SK-N-MC (cell line): ENCODE measurements around the gene UBTD1.
"Not testable (repeated sequence)": the region's sequence is repeated elsewhere in the genome, so short reads cannot be mapped to it uniquely, and the experiment has no call there.

Experiments
- DNase-seq: peaks from one replicate; pipeline ENCODE4 v3.0.0-alpha.2; 2011; ENCODE audit warnings: low read depth, low spot score
- H3K27ac ChIP-seq: fragments of 200-600 bp; sonication (generic); 2 replicates; pipeline ENCODE4 v1.5.1; 2016; ENCODE audit warnings: mixed run types
- H3K36me3 ChIP-seq: fragments of 200-600 bp; sonication (generic); 2 replicates; pipeline ENCODE4 v1.6.1; 2017; ENCODE audit warnings: antibody characterized with exemption, low read length, mixed read lengths; ENCODE audit not compliant: insufficient read depth
- H3K4me3 ChIP-seq: fragments of 200-600 bp; sonication (generic); 2 replicates; pipeline ENCODE4 v1.5.1; 2016
- H3K9ac ChIP-seq: fragments of 200-600 bp; sonication (generic); 2 replicates; pipeline ENCODE4 v1.8.0; 2017; ENCODE audit warnings: mixed run types, mixed read lengths; ENCODE audit not compliant: insufficient read length
- H3K9me3 ChIP-seq: fragments of 200-600 bp; sonication (generic); 2 replicates; pipeline ENCODE4 v1.6.1; 2017; ENCODE audit warnings: low read depth, mild to moderate bottlenecking, antibody characterized with exemption, low read length, moderate library complexity, mixed read lengths
- EZH2 ChIP-seq: fragments of 200-600 bp; sonication (generic); IDR thresholded peaks from one replicate; pipeline ENCODE4 v1.6.1; 2017; ENCODE audit warnings: antibody characterized with exemption
- FOXP2 ChIP-seq: optimal IDR thresholded peaks from 2 replicates; pipeline ENCODE3; 2011; ENCODE audit warnings: mild to moderate bottlenecking, moderate library complexity; ENCODE audit not compliant: insufficient read depth; ENCODE audit errors: extremely low read length, control extremely low read depth
- POLR2AphosphoS5 ChIP-seq: IDR thresholded peaks from 2 replicates; pipeline ENCODE4 v1.6.1; 2012; ENCODE audit warnings: mild to moderate bottlenecking, low read depth, low read length, borderline replicate concordance

UBTD1 gene

DNA sequence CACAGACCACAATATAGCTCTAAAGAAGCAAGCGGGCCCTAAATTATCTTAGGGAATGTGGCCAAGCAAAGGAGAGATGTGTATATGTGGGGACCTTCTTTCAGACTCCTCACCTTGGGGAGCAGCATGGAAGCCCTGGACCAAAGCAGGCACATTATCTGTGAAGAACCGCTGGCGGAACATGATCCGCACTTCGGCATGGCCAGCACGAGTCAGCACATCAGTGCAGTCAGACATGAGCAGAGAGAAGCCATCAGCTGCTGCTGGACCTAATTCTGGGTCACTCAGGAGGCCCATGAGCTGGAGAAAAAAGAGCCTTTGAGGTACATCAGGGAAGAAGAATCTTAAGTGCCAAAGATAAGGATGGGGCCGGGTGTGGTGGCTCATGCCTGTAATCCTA lies 38.8 kb upstream of the UBTD1 start:
- H3K4me3 ChIP-seq = no peak overlapping the region
- no peak overlapping the region for H3K27ac ChIP-seq
- TF ChIP-seq EZH2 (no peak), POLR2AphosphoS5 (no peak), FOXP2 (no peak)
- H3K9ac ChIP-seq = no peak overlapping the region
- H3K36me3 ChIP-seq = peaks cover 50% of the 10 kb centered on the region
- DNase-seq = no peak
- H3K9me3 ChIP-seq = no peaks in the 10 kb centered on the region

DNA sequence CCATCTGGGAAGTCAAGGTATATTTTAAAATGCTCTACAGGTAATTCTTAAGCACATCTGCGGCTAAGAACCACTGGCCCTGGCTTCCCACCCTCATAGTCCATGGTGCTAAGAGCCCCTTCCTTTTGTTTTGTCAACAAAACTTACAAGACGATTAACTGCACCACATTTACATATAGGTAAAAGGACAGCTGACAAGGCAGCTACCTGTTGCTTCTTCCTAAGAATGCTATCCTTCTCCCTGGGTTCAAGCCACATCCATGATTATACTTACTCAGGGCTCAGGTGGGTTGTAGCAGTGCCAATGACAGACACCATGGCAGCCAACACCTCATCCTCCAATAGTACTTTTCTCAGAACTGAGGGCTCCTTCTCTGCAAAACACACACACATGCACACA lies 36.4 kb upstream of the UBTD1 start:
- Histone ChIP-seq H3K27ac (no peak overlapping the region), H3K36me3 (peaks cover 53% of the 10 kb centered on the region), H3K9ac (no peak overlapping the region), H3K4me3 (no peak overlapping the region), H3K9me3 (no peaks in the 10 kb centered on the region)
- no peak for DNase-seq
- TF ChIP-seq FOXP2 (no peak), EZH2 (no peak), POLR2AphosphoS5 (no peak)

DNA sequence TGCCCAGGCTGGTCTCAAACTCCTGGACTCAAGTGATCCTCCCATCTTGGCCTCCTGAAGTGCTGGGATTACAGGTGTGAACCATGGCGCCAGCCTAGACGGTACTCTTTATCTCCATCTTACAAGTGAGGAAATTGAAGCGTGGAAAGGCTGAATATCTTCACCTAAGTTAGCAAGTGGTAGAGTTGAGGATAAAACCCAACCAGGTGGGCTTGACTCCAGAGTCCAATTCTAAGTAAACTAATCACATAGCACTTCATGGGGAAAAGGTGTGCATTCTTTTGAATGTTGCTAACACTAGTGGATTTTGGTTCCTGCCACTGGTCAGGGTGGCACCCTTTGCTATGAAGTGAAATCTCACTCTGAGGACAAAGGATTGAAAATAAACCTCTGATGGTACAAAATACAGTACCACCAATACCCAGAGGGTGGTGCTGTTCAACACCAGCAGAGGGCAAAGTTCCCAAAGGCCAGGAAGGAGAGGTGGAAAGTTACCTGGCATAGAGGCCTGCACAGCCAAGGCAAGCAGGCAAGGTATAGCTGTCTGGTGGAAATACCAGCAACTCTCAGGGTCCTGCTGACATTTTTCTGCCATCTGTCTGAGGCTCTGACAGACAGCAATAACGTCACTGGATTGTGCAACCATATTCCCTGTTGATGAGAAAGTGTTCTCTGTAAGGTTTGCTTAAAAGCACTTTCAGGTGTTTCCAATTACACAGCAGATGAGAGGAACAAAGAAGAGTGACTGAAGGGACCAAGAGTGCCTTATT lies 35.2 kb upstream of the UBTD1 start:
- no peak overlapping the region for H3K9ac ChIP-seq
- peaks cover 46% of the 10 kb centered on the region for H3K36me3 ChIP-seq
- no peak overlapping the region for H3K4me3 ChIP-seq
- TF ChIP-seq FOXP2 = no peak
- DNase-seq = no peak
- no peaks in the 10 kb centered on the region for H3K9me3 ChIP-seq
- peak overlapping the region; percentile 60; the same call in 1 of the 2 replicates for H3K27ac ChIP-seq

DNA sequence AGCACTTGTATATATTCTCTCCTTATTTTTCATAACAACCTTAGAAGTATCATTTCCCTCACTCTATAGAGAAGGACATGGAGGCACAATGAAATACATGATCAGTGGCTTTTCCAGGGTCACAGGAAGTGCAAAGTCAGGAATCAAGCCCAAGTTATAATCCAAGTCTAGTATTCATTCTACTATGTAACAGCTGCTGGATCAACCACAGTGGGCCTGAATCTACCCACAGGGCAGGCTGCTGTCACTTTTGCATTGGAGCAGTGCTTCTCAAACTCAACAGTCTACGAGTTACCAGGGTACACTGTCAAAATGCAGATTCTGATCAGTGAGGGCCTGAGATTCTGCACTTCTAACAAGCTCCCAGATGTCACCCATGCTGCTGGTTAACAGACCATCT lies 34.5 kb upstream of the UBTD1 start:
- Histone ChIP-seq H3K9ac (no peak overlapping the region), H3K9me3 (no peaks in the 10 kb centered on the region), H3K27ac (peak overlapping the region; percentile 60; the same call in 1 of the 2 replicates), H3K4me3 (no peak overlapping the region), H3K36me3 (peaks cover 42% of the 10 kb centered on the region)
- no peak for DNase-seq
- TF ChIP-seq POLR2AphosphoS5 = no peak
- TF ChIP-seq EZH2 = no peak
- no peak for TF ChIP-seq FOXP2

DNA sequence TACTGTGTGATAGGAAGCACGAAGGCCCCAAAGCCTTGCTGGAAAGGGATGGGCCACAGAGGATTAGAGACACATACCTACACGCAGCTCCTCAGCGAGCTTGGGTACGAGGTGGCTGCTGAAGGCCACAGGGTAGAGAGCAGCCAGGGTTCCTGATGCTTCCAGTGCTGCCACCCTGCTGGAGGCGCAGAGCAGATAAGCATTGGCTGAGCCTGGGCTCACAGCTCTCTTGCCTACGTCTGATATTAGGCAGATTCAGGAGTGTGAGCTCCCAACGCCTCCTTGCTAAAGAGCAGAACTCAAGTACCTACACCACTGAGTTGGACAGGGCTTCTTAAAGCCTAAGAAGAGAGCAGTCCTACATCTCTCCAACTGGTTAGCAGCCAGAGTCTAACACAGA lies 32.7 kb upstream of the UBTD1 start:
- H3K9ac ChIP-seq = no peak overlapping the region
- TF ChIP-seq POLR2AphosphoS5 (no peak), FOXP2 (no peak), EZH2 (no peak)
- no peaks in the 10 kb centered on the region for H3K9me3 ChIP-seq
- H3K4me3 ChIP-seq = no peak overlapping the region
- H3K27ac ChIP-seq = no peak overlapping the region
- H3K36me3 ChIP-seq = peaks cover 41% of the 10 kb centered on the region
- DNase-seq = no peak

DNA sequence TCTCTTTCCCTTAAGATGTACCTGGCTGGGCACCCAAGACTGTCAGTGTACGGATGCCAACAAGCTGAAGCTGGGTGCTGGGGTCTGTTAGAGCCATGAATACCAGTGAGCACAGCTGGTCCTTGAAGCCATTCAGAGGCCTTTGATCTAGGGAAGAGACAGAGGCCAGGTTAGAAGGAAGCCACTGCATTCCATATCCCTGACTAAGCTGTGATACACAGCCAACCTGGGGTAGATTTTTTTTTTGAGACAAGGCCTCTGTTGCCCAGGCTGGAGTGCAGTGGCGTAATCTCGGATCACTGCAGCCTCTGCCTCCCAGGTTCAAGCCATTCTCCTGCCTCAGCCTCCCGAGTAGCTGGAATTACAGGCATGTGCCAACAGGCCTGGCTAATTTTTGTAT lies 32.0 kb upstream of the UBTD1 start:
- DNase-seq = no peak
- H3K36me3 ChIP-seq = peaks cover 37% of the 10 kb centered on the region
- no peak overlapping the region for H3K9ac ChIP-seq
- H3K4me3 ChIP-seq = no peak overlapping the region
- TF ChIP-seq POLR2AphosphoS5 = no peak
- TF ChIP-seq EZH2 = no peak
- TF ChIP-seq FOXP2 = no peak
- no peak overlapping the region for H3K27ac ChIP-seq
- no peaks in the 10 kb centered on the region for H3K9me3 ChIP-seq

DNA sequence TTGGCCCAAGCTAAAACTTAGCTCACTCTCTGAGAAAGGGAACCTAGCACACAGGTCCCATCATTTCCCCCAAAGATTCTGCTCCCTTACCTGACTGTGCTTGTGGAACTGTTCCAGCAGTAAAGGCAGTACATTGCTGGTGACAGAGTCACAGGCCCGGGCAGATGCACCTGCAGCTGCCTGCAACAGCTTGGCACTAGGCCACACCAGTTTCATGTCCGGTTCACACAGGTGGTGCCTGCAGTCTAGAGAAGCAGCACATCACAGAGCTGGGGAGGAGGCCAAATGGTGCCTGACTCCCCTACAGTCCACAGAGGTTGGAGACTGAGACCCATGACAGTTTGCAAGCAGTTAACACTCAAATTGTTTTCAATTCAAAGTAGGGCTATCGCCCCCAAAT lies 30.6 kb upstream of the UBTD1 start:
- Histone ChIP-seq H3K36me3 (peaks cover 26% of the 10 kb centered on the region), H3K27ac (no peak overlapping the region), H3K4me3 (no peak overlapping the region), H3K9ac (no peak overlapping the region), H3K9me3 (no peaks in the 10 kb centered on the region)
- no peak for DNase-seq
- TF ChIP-seq EZH2 (no peak), FOXP2 (no peak), POLR2AphosphoS5 (no peak)

DNA sequence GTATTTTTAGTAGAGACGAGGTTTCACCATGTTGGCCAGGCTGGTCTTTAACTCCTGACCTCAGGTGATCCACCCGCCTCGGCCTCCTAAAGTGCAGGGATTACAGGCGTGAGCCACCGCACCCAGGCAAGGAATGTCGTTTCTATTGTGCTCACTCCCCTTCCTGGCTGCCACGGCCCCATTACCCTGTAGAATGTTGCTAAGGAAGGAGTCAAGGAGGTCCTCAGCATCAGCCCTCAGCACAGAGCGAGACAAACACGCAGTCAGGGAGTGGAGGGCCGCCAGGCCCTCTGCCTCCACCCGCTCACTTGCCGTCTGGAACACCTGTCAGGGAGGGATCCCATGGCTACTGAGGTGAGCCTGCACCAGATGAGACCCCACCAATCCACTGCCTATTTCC lies 29.9 kb upstream of the UBTD1 start:
- peaks cover 24% of the 10 kb centered on the region for H3K36me3 ChIP-seq
- DNase-seq, H3K4me3 ChIP-seq, H3K27ac ChIP-seq, H3K9me3 ChIP-seq, H3K9ac ChIP-seq: not testable (repeated sequence)

DNA sequence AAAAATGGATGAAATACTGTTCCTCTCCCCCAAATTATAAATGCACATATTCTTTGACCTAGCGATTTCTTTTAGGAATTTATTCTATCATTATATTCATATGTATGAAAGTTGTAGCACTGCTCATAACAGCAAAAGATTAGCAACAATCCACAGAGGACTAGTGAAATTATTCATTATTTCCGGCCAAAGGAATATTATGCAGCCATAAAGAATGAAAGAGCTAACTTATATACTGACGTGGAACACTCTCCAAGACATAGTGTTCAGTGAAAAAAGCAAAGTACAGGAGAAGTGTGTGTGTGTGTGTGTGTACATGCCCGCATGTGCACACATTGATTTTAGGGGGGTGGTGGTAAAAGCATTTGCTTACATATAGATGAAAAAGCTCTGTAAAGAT lies 23.8 kb upstream of the UBTD1 start:
- no peak overlapping the region for H3K27ac ChIP-seq
- H3K9ac ChIP-seq = no peak overlapping the region
- DNase-seq = no peak
- H3K4me3 ChIP-seq = no peak overlapping the region
- peaks cover 39% of the 10 kb centered on the region for H3K36me3 ChIP-seq
- H3K9me3 ChIP-seq = no peaks in the 10 kb centered on the region
- TF ChIP-seq FOXP2 = no peak
- TF ChIP-seq POLR2AphosphoS5 = no peak
- TF ChIP-seq EZH2 = no peak
